Common myeloid progenitor, CD34-positive (primary cell): ENCODE measurements around the gene ANKRD17.
"Not testable (repeated sequence)": the region's sequence is repeated elsewhere in the genome, so short reads cannot be mapped to it uniquely, and the experiment has no call there.

Experiments used
- CTCF ChIA-PET: fragments of 350-600 bp; sonication (Branson Sonifier 250); formaldehyde crosslinking; loops from one replicate; lab custom pipeline; 2021; ENCODE audit warnings: antibody characterized with exemption; lab: Charles Lee
- POLR2A ChIA-PET: fragments of 350-600 bp; sonication (Branson Sonifier 250); formaldehyde crosslinking; loops from one replicate; lab custom pipeline; 2021; ENCODE audit warnings: antibody characterized with exemption; lab: Charles Lee
- DNase-seq, 3 donors: peaks; one replicate each; pipeline versions ENCODE4 v3.0.0 to v3.0.0-alpha.2; 2013
- H3K27ac ChIP-seq, 2 experiments: 1 replicate in 1 of 2; 2 replicates in 1 of 2; pipeline ENCODE4 v1.7.0; 2013; ENCODE audit warnings: inconsistent platforms in 2 of 2, low read length in 2 of 2, mild to moderate bottlenecking in 2 of 2, low read depth in 1 of 2, moderate library complexity in 1 of 2; ENCODE audit not compliant: severe bottlenecking in 2 of 2, insufficient read depth in 1 of 2, poor library complexity in 1 of 2
- H3K27me3 ChIP-seq, 5 experiments: replicated peaks in 2 of 5; 1 replicate in 3 of 5; 2 replicates in 2 of 5; pipeline versions ENCODE4 v1.6.1 to v1.7.0; 2013; ENCODE audit warnings: low read length in 4 of 5, mild to moderate bottlenecking in 2 of 5, moderate library complexity in 2 of 5, inconsistent platforms in 1 of 5; ENCODE audit not compliant: insufficient read depth in 5 of 5, control insufficient read depth in 4 of 5
- H3K36me3 ChIP-seq, 4 experiments: 1 replicate in 2 of 4; 2 replicates in 2 of 4; pipeline versions ENCODE4 v1.6.1 to v1.7.0; 2013; ENCODE audit warnings: low read length in 3 of 4, control low read depth in 1 of 4, mild to moderate bottlenecking in 1 of 4; ENCODE audit not compliant: control insufficient read depth in 4 of 4, insufficient read depth in 4 of 4
- H3K4me1 ChIP-seq, 4 experiments: 1 replicate in 3 of 4; 2 replicates in 1 of 4; pipeline versions ENCODE4 v1.6.1 to v1.7.1; 2013; ENCODE audit warnings: low read length in 3 of 4, mild to moderate bottlenecking in 3 of 4, control low read depth in 1 of 4, inconsistent platforms in 1 of 4, moderate library complexity in 1 of 4; ENCODE audit not compliant: control insufficient read depth in 4 of 4, insufficient read depth in 4 of 4; ENCODE audit errors: control extremely low read depth in 1 of 4
- H3K4me3 ChIP-seq, 7 experiments: 1 replicate in 4 of 7; 2 replicates in 3 of 7; pipeline versions ENCODE4 v1.5.1 to v1.7.0; 2013; ENCODE audit warnings: mild to moderate bottlenecking in 7 of 7, low read length in 6 of 7, moderate library complexity in 6 of 7, inconsistent platforms in 2 of 7, low read depth in 2 of 7, control low read depth in 1 of 7; ENCODE audit not compliant: insufficient read depth in 4 of 7, control insufficient read depth in 1 of 7; ENCODE audit errors: extremely low read depth in 1 of 7
- H3K9me3 ChIP-seq, 5 experiments: 1 replicate in 4 of 5; 2 replicates in 1 of 5; pipeline versions ENCODE4 v1.6.1 to v1.7.1; 2013; ENCODE audit warnings: low read length in 4 of 5, mild to moderate bottlenecking in 2 of 5, inconsistent platforms in 1 of 5, low read depth in 1 of 5, moderate library complexity in 1 of 5; ENCODE audit not compliant: control insufficient read depth in 4 of 5, insufficient read depth in 2 of 5; ENCODE audit errors: control extremely low read depth in 1 of 5
- WGBS: methylation state at CpG from one replicate; pipeline ENCODE4 v1.1.5; 2013; ENCODE audit not compliant: insufficient coverage; 5-methylcytosine and 5-hydroxymethylcytosine counted together

The ANKRD17 gene

DNA sequence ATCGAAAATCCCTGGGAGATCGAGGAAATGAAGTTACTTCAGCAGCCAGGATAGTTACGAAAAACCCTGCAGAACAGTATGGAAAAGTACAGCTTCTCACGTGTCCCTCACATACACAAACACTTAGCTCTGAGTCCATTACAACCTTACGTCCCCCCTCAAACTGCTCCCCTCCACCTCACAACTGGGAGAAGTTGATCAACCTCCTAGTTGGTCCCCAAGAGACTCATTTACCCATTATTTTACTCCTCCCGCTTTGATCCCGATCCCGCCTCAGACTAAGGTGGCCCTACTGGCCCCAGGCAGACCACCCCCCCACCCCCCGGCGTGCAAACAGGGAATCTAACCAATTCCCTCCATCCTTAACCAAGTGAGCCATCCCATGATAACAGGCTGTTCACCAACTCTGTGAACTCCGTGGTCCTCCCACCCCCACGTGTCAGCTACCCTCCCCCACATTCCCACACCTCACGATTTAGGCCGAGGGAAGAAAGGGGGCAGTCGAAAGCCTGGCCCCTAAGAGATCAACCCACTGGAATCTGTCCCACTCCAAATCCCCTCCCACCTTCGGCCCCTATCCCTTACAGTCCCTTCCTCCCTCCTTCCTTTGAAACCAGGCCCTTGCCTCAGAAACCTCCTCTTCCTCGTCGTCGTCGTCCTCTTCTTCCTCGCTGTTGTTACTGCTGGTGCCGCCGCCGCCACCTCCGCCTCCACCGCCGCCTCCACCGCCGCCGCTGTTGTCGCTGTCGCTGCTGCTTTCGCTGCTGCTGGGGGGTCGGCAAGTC, 755 bp downstream of the ANKRD17 start:
- peaks cover 13 to 31% (median 23%) of the 10 kb centered on the region in 4 experiments for H3K4me1 ChIP-seq
- peak; percentile 44 to 62 (median 59) for DNase-seq
- peak overlapping the region; percentile 92 to 100 (median 95) for H3K4me3 ChIP-seq
- ChIA-PET CTCF (interaction anchor here (0.7 to 3.7 kb wide), 23 partner anchors 8 to 875 kb away, joined by 3 to 34 read pairs (median 6); no protein-coding TSS in a partner anchor), POLR2A (interaction anchor here (1.6 to 2.5 kb wide), 2 partner anchors 35 to 188 kb away, joined by 5 to 7 read pairs; partner anchors contain the start of gene COX18)
- H3K27me3 ChIP-seq: no peaks in the 10 kb centered on the region
- peaks cover 1 to 14% (median 6%) of the 10 kb centered on the region in 4 experiments for H3K36me3 ChIP-seq
- peak overlapping the region; percentile 91 to 96 for H3K27ac ChIP-seq
- 0% methylated on average over 30 of the region's 34 CpGs for WGBS
- no peaks in the 10 kb centered on the region for H3K9me3 ChIP-seq

DNA sequence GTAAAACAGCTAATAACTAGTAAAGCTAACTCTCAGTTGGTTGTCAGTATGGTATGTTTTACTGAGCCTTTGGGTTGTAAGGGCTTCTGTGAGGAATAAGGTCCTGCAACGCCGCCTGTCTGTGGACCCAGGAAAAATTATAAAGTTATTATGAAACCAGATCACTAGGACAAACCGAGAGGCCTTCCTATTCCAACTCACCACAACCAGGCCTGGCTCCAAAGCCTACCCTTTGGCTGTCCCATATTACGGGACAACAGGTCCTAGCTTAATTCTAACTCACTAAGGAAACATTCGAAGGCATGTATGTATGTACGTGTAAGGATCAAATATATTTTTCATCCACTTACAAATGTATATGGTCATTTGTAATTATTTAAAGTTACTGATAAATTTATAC, 1.4 kb downstream of the ANKRD17 start:
- peak overlapping the region; percentile 91 to 96 for H3K27ac ChIP-seq
- H3K9me3 ChIP-seq: no peaks in the 10 kb centered on the region

DNA sequence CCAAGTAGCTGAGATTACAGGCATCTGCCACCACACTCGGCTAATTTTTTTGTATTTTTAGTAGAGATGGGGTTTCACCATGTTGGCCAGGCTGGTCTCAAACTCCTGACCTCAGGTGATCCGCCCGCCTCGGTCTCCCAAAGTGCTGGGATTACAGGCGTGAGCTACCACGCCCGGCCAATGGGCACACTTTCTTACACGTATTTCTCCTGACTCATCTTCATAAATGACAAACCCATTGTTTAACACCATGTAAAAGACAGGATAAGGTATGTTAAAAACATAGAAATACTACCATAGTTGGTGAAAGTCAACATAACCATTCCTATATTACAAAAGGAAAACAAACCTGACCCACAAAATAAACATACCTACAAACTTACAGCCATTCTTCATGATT, 2.8 kb downstream of the ANKRD17 start:
- H3K9me3 ChIP-seq, H3K27me3 ChIP-seq, POLR2A ChIA-PET, H3K27ac ChIP-seq, DNase-seq: not testable (repeated sequence)
- WGBS: no CpG with 5 or more reads among the region's 8 CpGs
- Histone ChIP-seq H3K4me3 (peak overlapping the region in 2 of 7 experiments; percentile 95 to 97), H3K36me3 (peaks cover 2 to 26% (median 8%) of the 10 kb centered on the region in 4 experiments), H3K4me1 (peaks cover 13 to 31% (median 23%) of the 10 kb centered on the region in 4 experiments)
- CTCF ChIA-PET: interaction anchor here (1.4 to 3.7 kb wide), 6 partner anchors 9 to 127 kb away, joined by 3 to 34 read pairs (median 8); no protein-coding TSS in a partner anchor

More for the DNA sequence above, 1.4 kb downstream of the ANKRD17 start:
- POLR2A ChIA-PET: no interaction called here
- Histone ChIP-seq H3K27me3 (no peaks in the 10 kb centered on the region), H3K4me3 (peak overlapping the region in 6 of 7 experiments; percentile 92 to 100 (median 95)), H3K36me3 (peaks cover 2 to 19% (median 8%) of the 10 kb centered on the region in 4 experiments), H3K4me1 (peaks cover 13 to 31% (median 23%) of the 10 kb centered on the region in 4 experiments)
- DNase-seq: peak; percentile 82 to 91 (median 89)
- WGBS: 0% methylated on average over 1 of the region's 6 CpGs
- CTCF ChIA-PET: interaction anchor here (0.7 to 3.7 kb wide), 26 partner anchors 8 to 876 kb away, joined by 3 to 34 read pairs (median 5); no protein-coding TSS in a partner anchor

DNA sequence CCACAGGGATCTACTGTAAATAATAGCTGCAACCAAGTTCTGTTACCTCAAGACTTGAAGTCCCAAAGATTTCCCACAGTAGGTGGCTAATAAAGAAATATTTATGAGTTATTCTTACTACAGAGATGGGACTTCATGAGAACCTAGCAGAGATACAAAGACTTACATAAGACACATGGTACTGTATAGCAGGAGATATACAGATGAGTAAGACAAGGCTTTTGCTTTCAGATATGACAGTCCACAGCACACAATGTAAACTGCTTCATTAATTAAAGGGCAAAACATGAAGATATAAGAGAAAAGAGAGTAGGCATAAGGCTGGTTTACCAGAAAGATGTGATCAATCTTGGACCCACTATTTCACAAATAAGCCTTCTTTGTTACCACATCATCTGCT, 6.6 kb downstream of the ANKRD17 start:
- Histone ChIP-seq H3K27me3 (no peaks in the 10 kb centered on the region), H3K36me3 (peaks cover 2 to 39% (median 24%) of the 10 kb centered on the region in 4 experiments), H3K27ac (no peak overlapping the region), H3K4me1 (peaks cover 5 to 16% (median 10%) of the 10 kb centered on the region in 4 experiments), H3K9me3 (peaks cover 0 to 1% (median 0%) of the 10 kb centered on the region in 5 experiments), H3K4me3 (no peak overlapping the region)
- CTCF ChIA-PET: interaction anchor here (1.4 kb wide), 1 partner anchor 9 kb away, joined by 4 read pairs; no protein-coding TSS in a partner anchor
- DNase-seq: no peak
- POLR2A ChIA-PET: no interaction called here

DNA sequence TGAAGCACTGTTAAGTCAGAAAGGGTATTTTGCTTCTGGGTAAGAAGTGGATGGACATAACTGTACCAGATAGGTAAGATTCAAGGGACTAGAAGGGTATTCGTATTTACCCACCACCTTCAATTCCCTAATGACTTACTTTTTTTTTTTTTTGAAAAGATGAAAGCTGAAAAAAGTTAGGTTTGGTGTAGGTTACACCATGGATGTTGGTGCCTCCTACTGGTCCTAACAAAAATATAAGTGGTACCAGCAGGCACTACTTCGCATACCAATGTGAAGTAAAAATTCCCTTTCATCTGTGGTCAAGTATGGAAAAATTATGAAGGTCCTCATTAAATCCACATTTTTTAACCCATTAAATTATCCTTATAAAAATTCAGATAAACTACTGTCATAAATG, 7.2 kb downstream of the ANKRD17 start:
- Histone ChIP-seq H3K27me3 (no peaks in the 10 kb centered on the region), H3K4me3 (no peak overlapping the region), H3K9me3 (peaks cover 0 to 1% (median 0%) of the 10 kb centered on the region in 5 experiments), H3K4me1 (peaks cover 0 to 13% (median 4%) of the 10 kb centered on the region in 4 experiments), H3K27ac (no peak overlapping the region), H3K36me3 (peaks cover 4 to 39% (median 24%) of the 10 kb centered on the region in 4 experiments)
- DNase-seq: peak in 2 of 3 donors; percentile 43 to 58
- CTCF ChIA-PET: interaction anchor here (0.9 to 1.4 kb wide), 2 partner anchors 9 to 11 kb away, joined by 3 to 4 read pairs; no protein-coding TSS in a partner anchor
- no CpG with 5 or more reads among the region's 2 CpGs for WGBS
- POLR2A ChIA-PET: interaction anchor here (0.5 kb wide), 1 partner anchor 118 kb away, joined by 3 read pairs; no protein-coding TSS in a partner anchor

DNA sequence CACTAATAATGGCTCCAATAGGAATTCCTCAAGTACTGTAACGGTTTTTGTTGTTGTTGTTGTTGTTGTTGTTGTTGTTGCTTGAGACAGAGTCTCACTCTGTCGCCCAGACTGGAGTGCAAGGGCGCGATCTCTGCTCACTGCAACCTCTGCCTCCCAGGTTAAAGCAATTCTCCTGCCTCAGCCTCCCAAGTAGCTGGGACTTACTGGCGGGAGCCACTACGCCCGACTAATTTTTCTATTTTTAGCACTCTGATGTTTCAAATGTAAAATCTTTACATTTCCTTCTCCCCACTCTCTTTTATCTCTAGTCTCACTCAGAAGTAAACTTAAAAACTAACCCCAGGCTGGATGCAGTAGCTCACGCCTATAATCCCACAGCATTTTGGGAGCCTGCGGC, 8.0 kb downstream of the ANKRD17 start:
- CTCF ChIA-PET: interaction anchor here (0.9 kb wide), 1 partner anchor 10 kb away, joined by 3 read pairs; no protein-coding TSS in a partner anchor
- H3K4me3 ChIP-seq: no peak overlapping the region
- H3K27ac ChIP-seq: no peak overlapping the region
- H3K27me3 ChIP-seq: no peaks in the 10 kb centered on the region
- DNase-seq: no peak
- 99% methylated on average over 7 of the region's 9 CpGs for WGBS
- POLR2A ChIA-PET: no interaction called here
- H3K36me3 ChIP-seq: peaks cover 4 to 39% (median 25%) of the 10 kb centered on the region in 4 experiments
- peaks cover 0 to 1% (median 0%) of the 10 kb centered on the region in 5 experiments for H3K9me3 ChIP-seq
- peaks cover 0 to 6% (median 0%) of the 10 kb centered on the region in 4 experiments for H3K4me1 ChIP-seq
